Esophagus muscularis mucosa (tissue), 4 donors: ENCODE measurements around the gene CDH10. TPM values are rescaled to one million over a fixed set of nuclear protein-coding genes. Genes with fewer than 3 reads are reported as not detected.

ENCODE experiments used
- DNase-seq: peaks from one replicate; pipeline ENCODE4 v3.0.0-alpha.2; 2017; ENCODE audit errors: extremely low spot score
- H3K27ac ChIP-seq, 4 donors: fragments of 200-600 bp; sonication (generic); replicated peaks in 1 of 4; 1 replicate in 3 of 4; 2 replicates in 1 of 4; pipeline ENCODE4 v1.5.1; 2016 to 2019; ENCODE audit warnings: mild to moderate bottlenecking in 1 of 4
- H3K27me3 ChIP-seq, 4 donors: fragments of 200-600 bp; sonication (generic); one replicate each; pipeline versions ENCODE4 v1.5.1 to v1.6.0; 2016 to 2019
- H3K36me3 ChIP-seq, 4 donors: fragments of 200-600 bp; sonication (generic); one replicate each; pipeline ENCODE4 v1.5.1; 2016 to 2019
- H3K4me1 ChIP-seq, 4 donors: fragments of 200-600 bp; sonication (generic); one replicate each; pipeline ENCODE4 v1.5.1; 2016 to 2019
- H3K4me3 ChIP-seq, 4 donors: fragments of 200-600 bp; sonication (generic); 1 replicate in 2 of 4; 2 replicates in 2 of 4; pipeline ENCODE4 v1.5.1; 2016 to 2019; ENCODE audit warnings: mild to moderate bottlenecking in 4 of 4, moderate library complexity in 1 of 4
- H3K9me3 ChIP-seq, 4 donors: fragments of 200-600 bp; sonication (generic); 1 replicate in 3 of 4; 2 replicates in 1 of 4; pipeline ENCODE4 v1.5.1; 2016 to 2019
- EP300 ChIP-seq: sonication (generic); formaldehyde crosslinking; IDR thresholded peaks from one replicate; pipeline ENCODE4 v1.6.1; 2017; ENCODE audit warnings: antibody characterized with exemption
- POLR2A ChIP-seq: fragments of 450-650 bp; IDR thresholded peaks from one replicate; pipeline ENCODE4 v1.6.1; 2017; ENCODE audit warnings: antibody characterized with exemption, moderate library complexity, mild to moderate bottlenecking, low read depth
- POLR2AphosphoS5 ChIP-seq, 2 donors: sonication (generic); formaldehyde crosslinking; IDR thresholded peaks; one replicate each; pipeline ENCODE4 v1.6.1; 2017; ENCODE audit warnings: antibody characterized with exemption in 2 of 2
- WGBS: methylation state at CpG from one replicate; pipeline ENCODE4 v1.1.5; 2018; 5-methylcytosine and 5-hydroxymethylcytosine counted together
- intact Hi-C: fragments of 100-400 bp; cut with DNase I; formaldehyde crosslinking; loops from one replicate; pipeline ENCODE4 v1.15.1; 2023
- total RNA-seq, 4 donors: library from RNA; depleted of rRNA; stranded (reverse); fragments of >200 nt; gene quantifications; one replicate each; pipeline versions ENCODE4 v1.1.0 to v1.2.1, GENCODE V29; 2016
- TF ChIP-seq, protein P1 (sequence below), 3 experiments: fragments of 200-600 bp in 2 of 3; fragments of 450-650 bp in 1 of 3; sonication (generic) in 2 of 3; IDR thresholded peaks; one replicate each; pipeline ENCODE4 v1.5.1; 2017 to 2019; ENCODE audit warnings: antibody characterized with exemption in 3 of 3, mild to moderate bottlenecking in 2 of 3, moderate library complexity in 1 of 3

CDH10 gene
- total RNA-seq, 4 donors from 2014 or later: 0.23 TPM; not detected in 3

DNA sequence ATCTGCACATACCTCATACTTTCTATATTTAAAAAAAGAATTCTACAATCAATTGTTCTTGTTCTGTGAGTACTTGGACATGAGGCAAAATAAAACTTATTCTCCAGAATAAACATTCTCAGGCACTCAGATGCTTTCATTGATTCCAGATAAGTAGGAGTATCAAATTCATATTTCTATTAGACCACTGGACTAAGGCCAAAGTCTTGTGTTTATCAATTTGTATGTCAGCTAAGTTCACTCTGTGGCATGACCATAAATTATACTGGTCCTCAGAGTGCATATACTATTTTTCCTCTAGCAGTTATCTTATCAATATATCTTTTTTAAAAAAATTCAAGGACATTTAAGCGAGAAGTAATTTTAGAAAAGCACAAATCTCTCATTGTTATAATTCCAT lies 28.2 kb downstream of the CDH10 start:
- Histone ChIP-seq H3K4me3 (no peak overlapping the region), H3K27me3 (no peaks in the 10 kb centered on the region), H3K9me3 (no peaks in the 10 kb centered on the region), H3K27ac (no peak overlapping the region), H3K4me1 (no peaks in the 10 kb centered on the region), H3K36me3 (no peaks in the 10 kb centered on the region)
- DNase-seq: no peak
- TF ChIP-seq POLR2A (no peak), EP300 (no peak), POLR2AphosphoS5 (IDR thresholded peaks at IDR 0.05) (no peak)
- TF ChIP-seq, protein P1, sequence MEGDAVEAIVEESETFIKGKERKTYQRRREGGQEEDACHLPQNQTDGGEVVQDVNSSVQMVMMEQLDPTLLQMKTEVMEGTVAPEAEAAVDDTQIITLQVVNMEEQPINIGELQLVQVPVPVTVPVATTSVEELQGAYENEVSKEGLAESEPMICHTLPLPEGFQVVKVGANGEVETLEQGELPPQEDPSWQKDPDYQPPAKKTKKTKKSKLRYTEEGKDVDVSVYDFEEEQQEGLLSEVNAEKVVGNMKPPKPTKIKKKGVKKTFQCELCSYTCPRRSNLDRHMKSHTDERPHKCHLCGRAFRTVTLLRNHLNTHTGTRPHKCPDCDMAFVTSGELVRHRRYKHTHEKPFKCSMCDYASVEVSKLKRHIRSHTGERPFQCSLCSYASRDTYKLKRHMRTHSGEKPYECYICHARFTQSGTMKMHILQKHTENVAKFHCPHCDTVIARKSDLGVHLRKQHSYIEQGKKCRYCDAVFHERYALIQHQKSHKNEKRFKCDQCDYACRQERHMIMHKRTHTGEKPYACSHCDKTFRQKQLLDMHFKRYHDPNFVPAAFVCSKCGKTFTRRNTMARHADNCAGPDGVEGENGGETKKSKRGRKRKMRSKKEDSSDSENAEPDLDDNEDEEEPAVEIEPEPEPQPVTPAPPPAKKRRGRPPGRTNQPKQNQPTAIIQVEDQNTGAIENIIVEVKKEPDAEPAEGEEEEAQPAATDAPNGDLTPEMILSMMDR (IDR thresholded peaks at IDR 0.05): no peak
- WGBS: 83% methylated on average over 1 of the region's 1 CpG
- intact Hi-C loops: no loop called here

DNA sequence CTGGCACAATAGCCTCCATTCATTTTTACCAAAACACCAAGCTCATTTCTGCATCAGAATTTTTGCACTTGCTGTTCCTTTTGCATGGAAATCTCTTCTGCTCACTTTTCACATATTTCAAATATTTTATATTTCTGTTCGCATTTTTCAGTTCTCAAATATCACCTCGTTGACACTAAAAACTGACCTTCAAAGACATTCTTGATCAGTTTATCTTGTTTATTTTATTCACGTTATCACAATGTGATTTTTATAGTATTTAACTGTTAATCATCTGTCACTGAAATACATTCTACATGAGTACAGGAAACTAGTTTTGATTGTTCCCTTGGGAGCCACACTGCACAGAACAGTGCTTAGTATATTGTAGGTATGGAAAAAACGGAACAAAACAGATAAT lies 29.6 kb downstream of the CDH10 start:
- no peaks in the 10 kb centered on the region for H3K4me1 ChIP-seq
- H3K9me3 ChIP-seq: no peaks in the 10 kb centered on the region
- H3K27ac ChIP-seq: no peak overlapping the region
- no peaks in the 10 kb centered on the region for H3K36me3 ChIP-seq
- intact Hi-C loops: no loop called here
- 70% methylated on average over 4 of the region's 4 CpGs for WGBS
- H3K4me3 ChIP-seq: no peak overlapping the region
- TF ChIP-seq EP300 (no peak), POLR2AphosphoS5 (IDR thresholded peaks at IDR 0.05) (no peak), POLR2A (no peak)
- TF ChIP-seq, protein P1 (IDR thresholded peaks at IDR 0.05): no peak
- no peak for DNase-seq
- no peaks in the 10 kb centered on the region for H3K27me3 ChIP-seq

DNA sequence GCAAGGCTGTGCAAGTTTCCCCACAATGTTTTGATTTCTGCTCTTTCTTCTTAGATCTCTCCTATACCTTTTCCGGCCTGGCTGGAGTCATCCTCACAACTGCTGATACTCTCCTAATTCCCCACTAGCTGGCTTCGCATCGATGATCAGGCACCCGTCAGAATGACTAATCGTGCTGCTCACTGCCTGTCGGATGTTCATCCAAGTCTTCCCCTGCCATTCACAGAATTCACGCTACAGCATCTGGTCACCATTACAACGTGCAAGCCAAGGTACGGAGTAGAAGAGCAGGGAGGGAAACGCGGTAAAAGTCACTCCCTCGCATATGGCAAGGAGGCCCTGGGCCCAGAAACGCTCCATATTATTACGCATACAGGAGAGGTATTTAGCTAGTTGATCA lies 35.1 kb downstream of the CDH10 start:
- no peaks in the 10 kb centered on the region for H3K36me3 ChIP-seq
- H3K9me3 ChIP-seq: no peaks in the 10 kb centered on the region
- H3K4me1 ChIP-seq: no peaks in the 10 kb centered on the region
- no peak overlapping the region for H3K27ac ChIP-seq
- no peak overlapping the region for H3K4me3 ChIP-seq
- intact Hi-C loops: no loop called here
- 90% methylated on average over 14 of the region's 14 CpGs for WGBS
- TF ChIP-seq, protein P1 (IDR thresholded peaks at IDR 0.05): no peak
- TF ChIP-seq EP300 (no peak), POLR2AphosphoS5 (IDR thresholded peaks at IDR 0.05) (no peak)
- no peak for DNase-seq
- H3K27me3 ChIP-seq: no peaks in the 10 kb centered on the region

DNA sequence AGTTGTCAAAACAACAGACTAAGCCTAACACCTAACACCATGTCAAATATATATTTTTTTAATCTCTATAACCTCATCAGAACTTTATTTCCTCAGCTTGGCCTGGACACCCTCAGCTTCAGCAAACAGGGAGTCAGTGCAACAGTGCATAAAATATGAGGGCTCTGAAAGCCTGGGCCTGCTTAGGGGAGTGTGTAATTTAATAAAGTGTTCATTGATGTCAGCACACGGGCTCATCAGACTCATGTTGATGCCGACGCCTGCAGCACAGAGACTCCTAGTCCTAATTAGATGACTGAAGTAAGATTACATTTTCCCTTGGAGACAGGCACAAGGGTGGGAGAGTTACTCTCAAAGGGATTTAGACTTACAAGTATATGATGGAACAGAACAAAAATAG lies 37.8 kb downstream of the CDH10 start:
- WGBS: 30% methylated on average over 3 of the region's 3 CpGs

DNA sequence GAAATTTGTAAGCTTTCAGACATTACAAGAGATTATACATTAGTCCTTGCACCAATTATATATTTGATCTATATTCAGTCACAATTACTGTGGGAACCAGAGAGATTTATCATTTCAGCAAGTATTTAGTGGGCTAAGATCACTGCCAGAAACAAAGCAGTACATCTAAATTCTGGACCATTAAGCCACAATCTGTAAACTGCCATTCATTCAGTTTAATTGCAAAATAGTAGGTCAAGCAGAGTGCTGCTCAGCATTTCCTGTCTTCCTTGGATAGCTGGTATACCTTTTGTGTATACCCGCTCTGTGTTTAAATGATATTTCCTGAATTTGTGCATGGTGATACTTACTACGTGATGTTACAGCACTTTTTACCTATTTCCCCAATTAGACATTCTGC lies 42.6 kb downstream of the CDH10 start:
- Histone ChIP-seq H3K36me3 (no peaks in the 10 kb centered on the region), H3K4me1 (no peaks in the 10 kb centered on the region), H3K27ac (no peak overlapping the region), H3K9me3 (no peaks in the 10 kb centered on the region), H3K4me3 (no peak overlapping the region), H3K27me3 (no peaks in the 10 kb centered on the region)
- intact Hi-C loops: no loop called here
- DNase-seq: no peak
- no peak for TF ChIP-seq POLR2A
- no peak for TF ChIP-seq EP300
- TF ChIP-seq, protein P1 (IDR thresholded peaks at IDR 0.05): no peak
- no peak for TF ChIP-seq POLR2AphosphoS5 (IDR thresholded peaks at IDR 0.05)
- WGBS: 49% methylated on average over 2 of the region's 2 CpGs

More for the DNA sequence above, 37.8 kb downstream of the CDH10 start:
- Histone ChIP-seq H3K4me1 (no peaks in the 10 kb centered on the region), H3K27me3 (no peaks in the 10 kb centered on the region), H3K27ac (no peak overlapping the region), H3K4me3 (no peak overlapping the region), H3K36me3 (no peaks in the 10 kb centered on the region), H3K9me3 (no peaks in the 10 kb centered on the region)
- no peak for DNase-seq
- intact Hi-C loops: no loop called here
- TF ChIP-seq, protein P1 (IDR thresholded peaks at IDR 0.05): no peak
- TF ChIP-seq POLR2AphosphoS5 (IDR thresholded peaks at IDR 0.05) (no peak), EP300 (no peak), POLR2A (no peak)
